H1 (cell line): ENCODE data around the gene TAF4. TPM values are rescaled to one million over a fixed set of nuclear protein-coding genes. Genes with fewer than 3 reads are reported as not detected.

Experiments used
- CTCF ChIA-PET: fragments of 300-600 bp; sonication (Branson Sonifier 250); formaldehyde crosslinking; loops from one replicate; lab custom pipeline; 2021; ENCODE audit not compliant: partially characterized antibody; lab: Charles Lee
- POLR2A ChIA-PET: fragments of 300-600 bp; sonication (Branson Sonifier 250); formaldehyde crosslinking; loops from one replicate; lab custom pipeline; 2021; ENCODE audit warnings: inconsistent platforms; ENCODE audit not compliant: partially characterized antibody; lab: Charles Lee
- DNase-seq, 2 experiments: peaks; one replicate each; pipeline versions ENCODE4 v3.0.0 to v3.0.0-alpha.2; 2010 to 2022; ENCODE audit warnings: low spot score in 2 of 2, low read depth in 1 of 2, mixed read lengths in 1 of 2
- FAIRE-seq: peaks from 2 replicates; lab custom pipeline; 2011; peaks lifted over from hg19 to GRCh38; lab: Jason Lieb, UNC
- H2AFZ ChIP-seq: 2 replicates; pipeline ENCODE4 v1.8.1; 2012; ENCODE audit warnings: low read length, inconsistent platforms
- H2AK5ac ChIP-seq: 2 replicates; pipeline ENCODE4 v1.6.1; 2013; ENCODE audit warnings: low read depth, low read length
- H2BK120ac ChIP-seq: replicated peaks from 2 replicates; pipeline ENCODE3; 2013; ENCODE audit warnings: low read depth, low read length, inconsistent platforms
- H2BK12ac ChIP-seq: 2 replicates; pipeline ENCODE4 v1.6.1; 2013; ENCODE audit warnings: low read depth, low read length
- H2BK15ac ChIP-seq: 2 replicates; pipeline ENCODE4 v1.6.1; 2013; ENCODE audit warnings: low read length
- H2BK20ac ChIP-seq: 2 replicates; pipeline ENCODE4 v1.6.1; 2013; ENCODE audit warnings: low read length
- H2BK5ac ChIP-seq: 2 replicates; pipeline ENCODE4 v1.6.1; 2013; ENCODE audit warnings: low read depth, low read length
- H3K14ac ChIP-seq: 2 replicates; pipeline ENCODE4 v1.6.1; 2013; ENCODE audit warnings: inconsistent platforms; ENCODE audit not compliant: insufficient read length
- H3K18ac ChIP-seq: 2 replicates; pipeline ENCODE4 v1.6.1; 2013; ENCODE audit warnings: low read length; ENCODE audit errors: extremely low read depth
- H3K23ac ChIP-seq: 2 replicates; pipeline ENCODE4 v1.6.1; 2013; ENCODE audit warnings: inconsistent platforms; ENCODE audit not compliant: insufficient read length
- H3K23me2 ChIP-seq: 2 replicates; pipeline ENCODE4 v1.6.1; 2013; ENCODE audit warnings: low read depth, low read length
- H3K27ac ChIP-seq: 2 replicates; pipeline ENCODE4 v1.6.1; 2011; ENCODE audit warnings: low read depth, low read length, inconsistent platforms
- H3K27me3 ChIP-seq, 4 experiments: replicated peaks in 1 of 4; 1 replicate in 1 of 4; 2 replicates in 3 of 4; pipeline versions ENCODE4 v1.6.1 to v1.8.1; 2011 to 2013; ENCODE audit warnings: low read length in 3 of 4, mild to moderate bottlenecking in 3 of 4, inconsistent platforms in 2 of 4, mixed read lengths in 2 of 4, moderate library complexity in 1 of 4; ENCODE audit not compliant: control insufficient read depth in 3 of 4, insufficient read depth in 3 of 4; ENCODE audit errors: extremely low read depth in 1 of 4
- H3K36me3 ChIP-seq, 4 experiments: 2 replicates each; pipeline versions ENCODE4 v1.6.1 to v1.8.1; 2011 to 2013; ENCODE audit warnings: mild to moderate bottlenecking in 4 of 4, low read length in 3 of 4, moderate library complexity in 2 of 4, control low read depth in 1 of 4, inconsistent platforms in 1 of 4; ENCODE audit not compliant: insufficient read depth in 4 of 4, control insufficient read depth in 2 of 4
- H3K4ac ChIP-seq: replicated peaks from 2 replicates; pipeline ENCODE3; 2013; ENCODE audit warnings: low read length, low read depth, mixed read lengths, inconsistent platforms; ENCODE audit not compliant: insufficient read length
- H3K4me1 ChIP-seq, 4 experiments: replicated peaks in 1 of 4; 1 replicate in 1 of 4; 2 replicates in 3 of 4; pipeline versions ENCODE4 v1.6.1 to v1.8.1; 2011 to 2013; ENCODE audit warnings: low read length in 3 of 4, inconsistent platforms in 2 of 4, mixed read lengths in 1 of 4; ENCODE audit not compliant: insufficient read depth in 4 of 4, control insufficient read depth in 3 of 4
- H3K4me2 ChIP-seq, 2 experiments: 2 replicates each; pipeline versions ENCODE4 v1.6.1 to v1.8.1; 2011 to 2013; ENCODE audit warnings: low read depth in 2 of 2, low read length in 2 of 2, control low read depth in 1 of 2, inconsistent platforms in 1 of 2, mild to moderate bottlenecking in 1 of 2; ENCODE audit not compliant: insufficient read depth in 1 of 2
- H3K4me3 ChIP-seq, 4 experiments: fragments of 200-600, 300-600 bp in 1 of 4; sonication (generic), shearing (Covaris generic), sonication (Bioruptor Twin) in 1 of 4; 2 replicates each; pipeline versions ENCODE4 v1.5.1 to v1.8.1; 2011 to 2016; ENCODE audit warnings: low read length in 4 of 4, low read depth in 3 of 4, control low read depth in 2 of 4, inconsistent platforms in 2 of 4, mild to moderate bottlenecking in 2 of 4, mixed read lengths in 1 of 4, moderate library complexity in 1 of 4; ENCODE audit not compliant: insufficient read depth in 2 of 4; ENCODE audit errors: extremely low read depth in 1 of 4
- H3K56ac ChIP-seq: replicated peaks from 2 replicates; pipeline ENCODE3; 2013; ENCODE audit warnings: low read depth, mild to moderate bottlenecking, mixed read lengths, low read length, inconsistent platforms; ENCODE audit not compliant: insufficient read length
- H3K79me1 ChIP-seq: 2 replicates; pipeline ENCODE4 v1.6.1; 2013; ENCODE audit warnings: low read depth, low read length, control low read depth
- H3K79me2 ChIP-seq, 2 experiments: 2 replicates each; pipeline versions ENCODE4 v1.6.1 to v1.8.1; 2012 to 2013; ENCODE audit warnings: low read length in 2 of 2, mild to moderate bottlenecking in 2 of 2, inconsistent platforms in 1 of 2; ENCODE audit not compliant: insufficient read depth in 2 of 2, control insufficient read depth in 1 of 2
- H3K9ac ChIP-seq, 4 experiments: replicated peaks in 1 of 4; 1 replicate in 1 of 4; 2 replicates in 3 of 4; pipeline versions ENCODE4 v1.6.1 to v1.8.1; 2011 to 2013; ENCODE audit warnings: low read depth in 3 of 4, low read length in 3 of 4, control low read depth in 2 of 4, mild to moderate bottlenecking in 2 of 4, moderate library complexity in 2 of 4, inconsistent platforms in 1 of 4; ENCODE audit errors: extremely low read depth in 1 of 4
- H3K9me3 ChIP-seq, 2 experiments: 2 replicates each; pipeline versions ENCODE4 v1.6.1 to v1.8.1; 2012 to 2013; ENCODE audit warnings: mild to moderate bottlenecking in 2 of 2, moderate library complexity in 2 of 2, control low read depth in 1 of 2, inconsistent platforms in 1 of 2, low read depth in 1 of 2, low read length in 1 of 2, mixed read lengths in 1 of 2; ENCODE audit not compliant: insufficient read depth in 2 of 2
- H4K20me1 ChIP-seq, 2 experiments: replicated peaks in 1 of 2; 2 replicates each; pipeline versions ENCODE3 to v1.8.1; 2011 to 2013; ENCODE audit warnings: inconsistent platforms in 2 of 2, low read length in 2 of 2, mild to moderate bottlenecking in 1 of 2; ENCODE audit not compliant: insufficient read depth in 2 of 2, control insufficient read depth in 1 of 2
- H4K5ac ChIP-seq: 2 replicates; pipeline ENCODE4 v1.6.1; 2013; ENCODE audit warnings: low read length, low read depth, mixed read lengths, inconsistent platforms; ENCODE audit not compliant: insufficient read length
- H4K8ac ChIP-seq: 2 replicates; pipeline ENCODE4 v1.8.0; 2013; ENCODE audit warnings: mild to moderate bottlenecking, moderate library complexity, low read length, inconsistent platforms; ENCODE audit not compliant: insufficient read depth; ENCODE audit errors: extremely low read depth
- H4K91ac ChIP-seq: replicated peaks from 2 replicates; pipeline ENCODE3; 2013; ENCODE audit warnings: low read length, mixed read lengths, inconsistent platforms; ENCODE audit not compliant: insufficient read length
- BRCA1 ChIP-seq: IDR thresholded peaks from 2 replicates; pipeline ENCODE4 v1.6.1; 2012; ENCODE audit warnings: low read depth, low read length, improper control_type of control experiment
- CHD2 ChIP-seq: IDR thresholded peaks from 2 replicates; pipeline ENCODE4 v1.6.1; 2012; ENCODE audit warnings: low read length, improper control_type of control experiment
- CREB1 ChIP-seq: IDR thresholded peaks from 2 replicates; pipeline ENCODE4 v1.6.1; 2012; ENCODE audit warnings: inconsistent platforms
- CTBP2 ChIP-seq: IDR thresholded peaks from 2 replicates; pipeline ENCODE4 v1.7.0; 2011; ENCODE audit warnings: borderline replicate concordance, mild to moderate bottlenecking, moderate library complexity, mixed read lengths, low read length; ENCODE audit not compliant: insufficient read depth, insufficient read length
- EGR1 ChIP-seq: IDR thresholded peaks from 2 replicates; pipeline ENCODE4 v1.6.1; 2011; ENCODE audit warnings: low read depth, low read length, borderline replicate concordance
- GABPA ChIP-seq: IDR thresholded peaks from 2 replicates; pipeline ENCODE4 v1.6.1; 2011; ENCODE audit warnings: mild to moderate bottlenecking, low read length, moderate library complexity, borderline replicate concordance; ENCODE audit not compliant: insufficient read depth
- GTF2F1 ChIP-seq: IDR thresholded peaks from 2 replicates; pipeline ENCODE4 v1.6.1; 2012; ENCODE audit warnings: low read depth, low read length, improper control_type of control experiment, borderline replicate concordance
- KDM1A ChIP-seq: fragments of 200-600, 300-600 bp; sonication (generic); IDR thresholded peaks from 2 replicates; pipeline ENCODE4 v1.7.1; 2016; ENCODE audit warnings: mild to moderate bottlenecking, low read length, borderline replicate concordance
- NANOG ChIP-seq: IDR thresholded peaks from 2 replicates; pipeline ENCODE4 v1.6.1; 2011; ENCODE audit warnings: low read length, low read depth, mild to moderate bottlenecking, inconsistent platforms; ENCODE audit not compliant: insufficient read depth, poor library complexity, severe bottlenecking
- POLR2A ChIP-seq, 2 experiments: IDR thresholded peaks; 1 replicate in 1 of 2; 2 replicates in 1 of 2; pipeline ENCODE4 v1.6.1; 2011; ENCODE audit warnings: low read depth in 2 of 2, low read length in 2 of 2, mild to moderate bottlenecking in 2 of 2; ENCODE audit errors: control extremely low read depth in 1 of 2
- RFX5 ChIP-seq: IDR thresholded peaks from 2 replicates; pipeline ENCODE4 v1.6.1; 2011; ENCODE audit warnings: low read depth, low read length, improper control_type of control experiment, borderline replicate concordance
- RXRA ChIP-seq: IDR thresholded peaks from 2 replicates; pipeline ENCODE4 v1.6.1; 2011; ENCODE audit warnings: low read depth, mild to moderate bottlenecking, low read length, moderate library complexity; ENCODE audit not compliant: insufficient read depth
- SP2 ChIP-seq: IDR thresholded peaks from 2 replicates; pipeline ENCODE4 v1.6.1; 2012; ENCODE audit warnings: mild to moderate bottlenecking, low read length, inconsistent platforms
- WGBS, 2 experiments: shearing (Covaris generic) in 1 of 2; methylation state at CpG; one replicate each; pipeline versions ENCODE4 v1.1.6 to v1.1.7; 2013 to 2015; ENCODE audit warnings: low lambda C conversion rate in 2 of 2, mixed read lengths in 2 of 2, inconsistent platforms in 1 of 2, low coverage in 1 of 2, missing lambda C conversion rate in 1 of 2; ENCODE audit not compliant: insufficient replicate concordance in 2 of 2, insufficient coverage in 1 of 2, insufficient read length in 1 of 2; ENCODE audit errors: extremely low coverage in 1 of 2, missing lambda C conversion rate in 1 of 2; 5-methylcytosine and 5-hydroxymethylcytosine counted together
- polyA plus RNA-seq, 7 experiments: library from polyadenylated mRNA; depleted of rRNA in 3 of 7; stranded (reverse) in 5 of 7; unstranded in 2 of 7; fragments of >200 nt in 5 of 7; fragments of 200-250 nt in 2 of 7; gene quantifications; 1 replicate in 5 of 7; 2 replicates in 1 of 7; 4 replicates in 1 of 7; pipeline versions ENCODE4 v1.2.1 to v1.2.3, GENCODE V29; 2011 to 2013; ENCODE audit warnings: missing spikeins in 2 of 7, mixed read lengths in 2 of 7
- total RNA-seq: library from RNA; stranded (reverse); fragmentation: NEBNext Ultra II Directional; extraction: Animal tissue kit (Norgen Biotek cat#: 25700); gene quantifications from 2 replicates; pipeline ENCODE4 v1.2.1, GENCODE V29; 2021

Gene TAF4
- total and polyA plus RNA-seq, 2 of the 8 experiments (the other 6 are each of a cell fraction or from before 2014, with no cell fraction given), result 16.0 to 30.1 TPM

GRCh38 chr20:61976644-61977418 is 88.8 kb downstream of the TAF4 start:
- FAIRE-seq (no peak), DNase-seq (no peak)
- Histone ChIP-seq H2AFZ (no peak overlapping the region), H3K4me3 (no peak overlapping the region), H2BK120ac (no peak overlapping the region), H3K23me2 (peaks cover 3% of the 10 kb centered on the region; the same call in 1 of the 2 replicates), H3K4me2 (no peak overlapping the region), H3K18ac (no peak overlapping the region), H2BK20ac (no peak overlapping the region), H4K8ac (0 out of 2 replicates have a peak overlapping the region, but pooled peaks have one; percentile 16), H3K9me3 (no peaks in the 10 kb centered on the region), H2AK5ac (no peak overlapping the region), H3K27me3 (no peaks in the 10 kb centered on the region), H3K79me1 (peaks cover under 1% of the 10 kb centered on the region; the same call in 1 of the 2 replicates), H4K20me1 (peaks cover 5 to 6% of the 10 kb centered on the region in 2 experiments), H4K91ac (no peak overlapping the region), H3K9ac (no peak overlapping the region), H2BK15ac (no peak overlapping the region), H3K27ac (no peak overlapping the region), H3K79me2 (no peaks in the 10 kb centered on the region), H2BK12ac (no peak overlapping the region), H3K23ac (no peak overlapping the region), H3K4ac (no peak overlapping the region), H3K36me3 (peaks cover 0 to 11% (median 3%) of the 10 kb centered on the region in 4 experiments; a peak in 3 of 8 replicates), H3K56ac (no peak overlapping the region), H2BK5ac (peak overlapping the region; percentile 44; the same call in 1 of the 2 replicates), H3K14ac (no peak overlapping the region), H3K4me1 (no peaks in the 10 kb centered on the region; a peak in 1 of 7 replicates), H4K5ac (no peak overlapping the region)
- POLR2A ChIA-PET, result interaction anchor here (0.8 to 0.9 kb wide), 2 partner anchors 20 to 67 kb away, joined by 3 to 4 read pairs; no protein-coding TSS in a partner anchor
- CTCF ChIA-PET, result interaction anchor here (0.7 to 1.2 kb wide), 4 partner anchors 22 to 34 kb away, joined by 3 to 4 read pairs (median 3); no protein-coding TSS in a partner anchor
- 91% methylated on average over 22 of the region's 45 CpGs; no CpG with 5 or more reads in 1 of the 2 experiments for WGBS, 2 experiments
- TF ChIP-seq CTBP2 (no peak), RXRA (no peak), EGR1 (no peak), RFX5 (no peak), CHD2 (no peak), POLR2A (IDR thresholded peaks at IDR 0.05; ENCODE audit: control extremely low read depth in 1 of 2, low read depth in 2 of 2, low read length in 2 of 2) (no peak), NANOG (no peak), GABPA (no peak), KDM1A (no peak), BRCA1 (no peak), CREB1 (no peak), GTF2F1 (no peak), SP2 (no peak)
